MCF 10A (cell line): ENCODE data around the gene RPS21. TPM values are rescaled to one million over a fixed set of nuclear protein-coding genes. Genes with fewer than 3 reads are reported as not detected.

ENCODE experiments used
- BruUV-seq: library from RNA; stranded (reverse); fragments of 400-500 nt; replicated peaks from 2 replicates; lab custom pipeline; 2021; lab: Mats Ljungman, UMichigan
- CTCF ChIA-PET: fragments of 300-600 bp; sonication (Branson Sonifier 250); formaldehyde crosslinking; extraction: SDS; loops from one replicate; lab custom pipeline; 2021; ENCODE audit warnings: antibody characterized with exemption, inconsistent platforms; lab: Yijun Ruan, JAX
- POLR2A ChIA-PET: fragments of 300-600, 350-650 bp; sonication (Branson Sonifier 250); formaldehyde crosslinking; extraction: SDS; loops from one replicate; lab custom pipeline; 2020; ENCODE audit warnings: antibody characterized with exemption, inconsistent platforms; lab: Yijun Ruan, JAX
- DNase-seq: peaks from one replicate; pipeline ENCODE4 v3.0.0-alpha.2; 2018; ENCODE audit not compliant: unreplicated experiment
- H3K27ac Mint-ChIP-seq: one replicate; pipeline ENCODE4 v1.8.0; 2022; ENCODE audit warnings: mild to moderate bottlenecking, low read depth, mixed read lengths; ENCODE audit not compliant: unreplicated experiment
- H3K27me3 Mint-ChIP-seq: one replicate; pipeline ENCODE4 v1.8.0; 2022; ENCODE audit warnings: mixed read lengths; ENCODE audit not compliant: insufficient read depth, unreplicated experiment
- H3K36me3 Mint-ChIP-seq: one replicate; pipeline ENCODE4 v1.8.0; 2022; ENCODE audit warnings: mild to moderate bottlenecking, moderate library complexity, mixed read lengths; ENCODE audit not compliant: insufficient read depth, unreplicated experiment
- H3K4me1 Mint-ChIP-seq: one replicate; pipeline ENCODE4 v1.8.0; 2022; ENCODE audit warnings: mixed read lengths; ENCODE audit not compliant: insufficient read depth, unreplicated experiment
- H3K4me3 Mint-ChIP-seq: one replicate; pipeline ENCODE4 v1.8.0; 2022; ENCODE audit warnings: mild to moderate bottlenecking, moderate library complexity, mixed read lengths; ENCODE audit not compliant: unreplicated experiment
- H3K9me3 Mint-ChIP-seq: one replicate; pipeline ENCODE4 v1.8.0; 2022; ENCODE audit warnings: mixed read lengths; ENCODE audit not compliant: unreplicated experiment
- intact Hi-C: fragments of 100-400 bp; cut with micrococcal nuclease; formaldehyde crosslinking; loops from 2 replicates; pipeline ENCODE4 v1.14.1; 2022
- total RNA-seq: library from RNA; stranded (reverse); gene quantifications from 2 replicates; pipeline ENCODE4 v1.2.3, GENCODE V29; 2022
- TF ChIP-seq, protein P1 (sequence below): fragments of 200-600 bp; IDR thresholded peaks from one replicate; pipeline ENCODE4 v1.8.0; 2022; ENCODE audit warnings: antibody characterized with exemption, mild to moderate bottlenecking; ENCODE audit not compliant: unreplicated experiment

Gene RPS21
- total RNA-seq, 1 experiment from 2014 or later = 2,055 TPM

- no TSS peak for BruUV-seq
- no peak overlapping the region for H3K27ac Mint-ChIP-seq
- peaks cover 17% of the 10 kb centered on the region for H3K4me1 Mint-ChIP-seq
- no peak for DNase-seq
- CTCF ChIA-PET = interaction anchor here (0.6 kb wide), 1 partner anchor 102 kb away, joined by 3 read pairs; no protein-coding TSS in a partner anchor
- H3K9me3 Mint-ChIP-seq = no peaks in the 10 kb centered on the region
- TF ChIP-seq, protein P1, sequence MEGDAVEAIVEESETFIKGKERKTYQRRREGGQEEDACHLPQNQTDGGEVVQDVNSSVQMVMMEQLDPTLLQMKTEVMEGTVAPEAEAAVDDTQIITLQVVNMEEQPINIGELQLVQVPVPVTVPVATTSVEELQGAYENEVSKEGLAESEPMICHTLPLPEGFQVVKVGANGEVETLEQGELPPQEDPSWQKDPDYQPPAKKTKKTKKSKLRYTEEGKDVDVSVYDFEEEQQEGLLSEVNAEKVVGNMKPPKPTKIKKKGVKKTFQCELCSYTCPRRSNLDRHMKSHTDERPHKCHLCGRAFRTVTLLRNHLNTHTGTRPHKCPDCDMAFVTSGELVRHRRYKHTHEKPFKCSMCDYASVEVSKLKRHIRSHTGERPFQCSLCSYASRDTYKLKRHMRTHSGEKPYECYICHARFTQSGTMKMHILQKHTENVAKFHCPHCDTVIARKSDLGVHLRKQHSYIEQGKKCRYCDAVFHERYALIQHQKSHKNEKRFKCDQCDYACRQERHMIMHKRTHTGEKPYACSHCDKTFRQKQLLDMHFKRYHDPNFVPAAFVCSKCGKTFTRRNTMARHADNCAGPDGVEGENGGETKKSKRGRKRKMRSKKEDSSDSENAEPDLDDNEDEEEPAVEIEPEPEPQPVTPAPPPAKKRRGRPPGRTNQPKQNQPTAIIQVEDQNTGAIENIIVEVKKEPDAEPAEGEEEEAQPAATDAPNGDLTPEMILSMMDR = no peak
- POLR2A ChIA-PET = interaction anchor here (1.0 to 2.7 kb wide), 4 partner anchors 17 to 101 kb away, joined by 3 to 7 read pairs (median 5); partner anchors contain the start of gene RPS21
- no peaks in the 10 kb centered on the region for H3K27me3 Mint-ChIP-seq
- peaks cover 1% of the 10 kb centered on the region for H3K36me3 Mint-ChIP-seq
- H3K4me3 Mint-ChIP-seq = peak overlapping the region; percentile 71
- intact Hi-C loops = loop anchor here (1.0 kb wide), 1 partner anchor 41 kb away; no protein-coding TSS in a partner anchor
Measured at GRCh38 chr20:62405981-62406513, 19.1 kb downstream of the RPS21 start.

GRCh38 chr20:62406635-62407176 lies 19.8 kb downstream of the RPS21 start:
- peaks cover 17% of the 10 kb centered on the region for H3K4me1 Mint-ChIP-seq
- intact Hi-C loops = no loop called here
- H3K4me3 Mint-ChIP-seq = peak overlapping the region; percentile 71
- H3K9me3 Mint-ChIP-seq = no peaks in the 10 kb centered on the region
- TF ChIP-seq, protein P1 = no peak
- BruUV-seq = no TSS peak
- POLR2A ChIA-PET = interaction anchor here (1.0 kb wide), 4 partner anchors 21 to 236 kb away, joined by 3 to 4 read pairs (median 4); partner anchors contain the start of genes RBBP8NL and SLCO4A1
- no peak for DNase-seq
- H3K27ac Mint-ChIP-seq = no peak overlapping the region
- CTCF ChIA-PET = no interaction called here
- H3K36me3 Mint-ChIP-seq = no peaks in the 10 kb centered on the region
- no peaks in the 10 kb centered on the region for H3K27me3 Mint-ChIP-seq

GRCh38 chr20:62407221-62407992 lies 20.5 kb downstream of the RPS21 start, which contains the start of gene CABLES2:
Gene CABLES2 (minus strand): TSS chr20:62407285. CDS start chr20:62407276, 9 bp downstream.
- CTCF ChIA-PET = no interaction called here
- peak; percentile 94 for DNase-seq

More at GRCh38 chr20:62407221-62407992, 20.5 kb downstream of the RPS21 start, which contains the start of gene CABLES2:
- POLR2A ChIA-PET = interaction anchor here (0.6 to 1.0 kb wide), 5 partner anchors 16 to 235 kb away, joined by 3 to 4 read pairs (median 3); partner anchors contain the start of genes RBBP8NL and SLCO4A1
- intact Hi-C loops = no loop called here
- H3K36me3 Mint-ChIP-seq = no peaks in the 10 kb centered on the region
- H3K4me1 Mint-ChIP-seq = peaks cover 17% of the 10 kb centered on the region
- no TSS peak for BruUV-seq
- no peaks in the 10 kb centered on the region for H3K27me3 Mint-ChIP-seq
- no peaks in the 10 kb centered on the region for H3K9me3 Mint-ChIP-seq
- TF ChIP-seq, protein P1 = peak; percentile 6
- no peak within 1 kb of the TSS for H3K27ac Mint-ChIP-seq
- H3K4me3 Mint-ChIP-seq = peak within 1 kb of the TSS; percentile 71
